HG02938 (cell line): ENCODE measurements around the gene RCE1.

Experiments
- ATAC-seq: cut with Tn5 transposase; IDR thresholded peaks from one replicate; pipeline ENCODE4 v1.9.1; 2021; ENCODE audit warnings: mild to moderate bottlenecking, moderate library complexity; ENCODE audit not compliant: unreplicated experiment

RCE1 gene

GRCh38 chr11:66884443-66884842, 41.2 kb downstream of the RCE1 start:
- ATAC-seq, result no peak

DNA sequence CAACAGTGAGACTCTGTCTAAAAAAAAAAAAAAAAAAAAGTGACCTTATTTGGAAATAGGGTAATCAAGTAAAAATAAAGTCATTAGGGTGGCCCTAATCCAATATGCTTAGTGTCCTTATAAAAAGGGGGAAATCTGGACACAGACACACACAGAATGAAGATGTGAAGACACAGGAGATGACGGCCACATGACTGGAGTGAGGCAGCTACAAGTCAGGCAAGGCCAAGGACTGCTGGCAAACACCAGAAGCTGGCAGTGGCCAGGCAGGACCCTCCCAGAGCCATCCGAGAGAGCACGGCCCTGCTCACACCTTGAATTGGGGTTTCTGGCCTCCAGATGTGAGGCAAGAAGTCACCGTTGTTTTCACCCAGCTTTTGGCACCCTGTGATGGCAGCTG, 42.2 kb downstream of the RCE1 start:
- no peak for ATAC-seq

- no peak for ATAC-seq
Measured at GRCh38 chr11:66885950-66886440, 42.8 kb downstream of the RCE1 start.

DNA sequence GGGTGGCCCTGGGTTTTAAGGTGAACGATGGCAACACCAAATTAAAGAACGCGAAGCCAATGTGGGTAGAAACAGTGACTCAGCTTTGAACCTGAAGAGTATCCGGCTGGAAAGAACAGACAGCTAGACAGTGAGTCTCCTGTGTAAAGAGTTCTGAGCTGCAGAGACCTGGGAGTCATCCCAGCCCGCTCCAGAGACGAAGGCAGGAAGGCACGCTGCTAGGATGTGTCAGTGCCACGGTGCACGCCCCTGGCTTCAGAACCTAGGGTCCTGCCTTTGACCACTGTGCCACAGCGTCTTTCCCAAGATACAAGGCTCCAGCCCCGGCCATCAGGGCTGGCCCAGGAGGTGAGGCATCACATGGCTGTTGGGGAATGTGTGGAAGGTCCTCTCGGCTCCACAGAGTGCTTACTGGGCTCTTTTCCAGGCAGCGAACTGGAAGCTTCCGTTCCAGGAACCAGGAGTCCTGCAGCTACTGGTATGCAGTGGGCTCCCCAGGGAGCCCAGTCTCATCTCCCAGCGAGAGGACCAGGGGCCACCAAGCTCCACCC, 43.5 kb downstream of the RCE1 start:
- no peak for ATAC-seq

DNA sequence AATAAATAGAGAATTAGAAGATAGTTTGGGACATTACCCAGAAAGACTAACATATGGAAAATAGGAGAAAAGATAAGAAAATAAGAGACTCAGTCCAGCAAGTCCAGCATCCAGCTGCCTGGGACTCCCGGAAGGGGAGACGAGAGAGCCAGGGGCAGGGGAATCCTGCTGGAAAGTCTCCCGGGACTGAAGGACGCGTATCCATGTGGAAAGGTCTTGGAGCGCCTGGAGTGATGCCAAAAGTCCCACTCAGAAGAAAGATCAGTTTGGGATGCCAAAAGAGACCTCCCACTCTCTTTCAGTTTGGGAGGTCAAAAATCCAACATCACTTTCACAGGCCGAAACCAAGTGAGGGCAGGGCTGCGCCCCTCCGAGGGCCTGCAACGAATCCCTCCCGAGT, 44.3 kb downstream of the RCE1 start:
- ATAC-seq, result no peak

DNA sequence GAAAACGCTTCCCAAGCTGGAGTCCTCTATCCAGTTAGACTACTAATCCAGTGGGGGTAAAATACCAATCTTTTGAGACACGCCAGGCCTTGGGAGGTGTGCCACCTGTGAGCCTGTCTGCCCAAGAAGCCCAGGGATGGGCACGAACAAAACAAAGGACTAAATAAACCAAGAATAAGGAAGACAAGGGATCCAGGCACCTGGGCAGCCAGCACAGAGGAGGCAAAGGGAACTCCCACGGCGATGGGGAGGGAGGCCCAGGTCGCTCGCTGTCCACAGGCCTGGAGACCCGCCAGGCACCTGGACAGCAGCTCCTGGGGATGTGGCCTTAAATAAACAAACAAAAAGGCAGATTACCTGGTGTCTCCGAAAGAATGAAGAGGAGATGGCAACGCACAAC, 45.0 kb downstream of the RCE1 start:
- ATAC-seq, result no peak

DNA sequence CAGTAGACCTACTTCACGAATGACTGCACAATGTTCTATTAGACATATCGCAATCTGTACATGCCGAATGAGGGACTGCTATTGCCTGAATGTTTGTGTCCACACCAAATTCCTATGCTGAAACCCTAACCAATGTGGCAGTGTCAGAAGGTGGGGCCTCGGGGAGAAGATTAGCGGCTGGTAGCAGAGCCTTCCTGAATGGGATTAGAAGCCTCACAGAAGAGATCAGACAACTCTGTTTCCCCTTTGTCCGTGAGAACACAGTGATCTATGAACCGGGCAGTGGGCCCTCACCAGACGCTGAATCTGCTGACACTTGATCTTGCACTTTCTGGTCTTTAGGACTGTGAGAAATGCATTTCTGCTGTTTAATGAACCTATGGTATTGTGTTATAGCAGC, 46.7 kb downstream of the RCE1 start:
- no peak for ATAC-seq

DNA sequence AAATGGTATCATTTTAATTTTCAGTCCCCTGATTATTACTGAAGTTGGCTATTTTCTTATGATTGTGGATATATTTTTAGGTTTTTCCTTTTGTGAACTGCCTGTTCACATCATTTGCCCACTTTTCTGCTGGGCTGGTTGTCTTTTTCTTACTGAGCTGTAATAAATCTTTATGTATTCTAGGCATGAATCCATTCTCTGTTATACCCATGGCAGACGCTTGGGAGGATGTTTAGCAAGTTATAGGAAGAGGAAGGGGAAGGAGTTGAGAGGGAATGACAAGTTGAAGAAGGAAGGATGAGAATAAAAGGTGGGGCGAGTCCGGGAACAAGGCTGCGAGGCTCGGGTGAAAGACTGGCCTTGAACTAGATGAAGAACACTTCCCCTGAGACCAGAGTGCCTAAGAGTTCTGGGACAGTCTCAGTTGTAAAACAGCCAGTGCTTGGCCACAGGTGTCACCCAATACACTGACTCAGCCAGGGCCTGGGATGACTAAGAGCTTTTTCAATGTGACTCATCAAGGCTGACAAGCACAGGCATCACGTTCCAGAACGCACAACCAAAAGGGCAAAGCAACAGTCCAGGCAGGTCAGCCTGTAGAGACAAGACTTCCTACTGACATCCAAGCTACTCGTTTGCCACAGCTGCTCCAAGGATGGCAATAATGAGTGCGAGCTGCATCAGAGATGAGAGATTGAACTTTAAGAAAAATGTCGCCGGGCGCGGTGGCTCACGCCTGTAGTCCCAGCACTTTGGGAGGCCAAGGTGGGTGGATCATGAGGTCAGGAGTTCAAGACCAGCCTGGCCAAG, 48.8 kb downstream of the RCE1 start:
- peak; percentile 73 for ATAC-seq

GRCh38 chr11:66892911-66893310, 49.7 kb downstream of the RCE1 start:
- ATAC-seq, result no peak

DNA sequence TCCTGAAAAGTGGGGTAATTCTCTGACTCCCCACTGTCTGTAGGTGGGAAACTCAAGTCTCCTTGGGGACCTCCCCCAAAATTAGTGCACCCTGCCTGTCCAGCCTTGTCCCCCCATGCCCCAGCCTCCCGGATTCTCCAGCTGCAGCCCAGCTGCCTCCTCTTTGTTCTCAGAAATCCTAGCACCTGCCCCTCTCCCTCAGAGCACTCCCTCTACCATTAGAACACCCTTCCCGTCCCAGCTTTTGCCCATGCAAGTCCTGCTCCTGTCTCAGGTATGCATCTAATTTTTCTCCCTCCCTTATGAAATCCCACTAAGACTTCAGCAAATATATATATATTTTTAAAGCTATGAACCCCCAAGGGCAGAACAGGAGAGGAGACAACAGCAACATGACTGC, 50.9 kb downstream of the RCE1 start:
- ATAC-seq, result no peak
